PC-9 (cell line): ENCODE measurements around the gene JOSD2.

Experiments
- CTCF ChIP-seq: fragments of 200-600 bp; sonication (generic); conservative IDR thresholded peaks from 2 replicates; pipeline ENCODE4 v1.6.1; 2017; ENCODE audit warnings: mixed run types, antibody characterized with exemption, mild to moderate bottlenecking, moderate library complexity
- EZH2 ChIP-seq: fragments of 200-600 bp; sonication (generic); IDR thresholded peaks from 2 replicates; pipeline ENCODE4 v1.8.0; 2017; ENCODE audit warnings: antibody characterized with exemption, low read depth

DNA sequence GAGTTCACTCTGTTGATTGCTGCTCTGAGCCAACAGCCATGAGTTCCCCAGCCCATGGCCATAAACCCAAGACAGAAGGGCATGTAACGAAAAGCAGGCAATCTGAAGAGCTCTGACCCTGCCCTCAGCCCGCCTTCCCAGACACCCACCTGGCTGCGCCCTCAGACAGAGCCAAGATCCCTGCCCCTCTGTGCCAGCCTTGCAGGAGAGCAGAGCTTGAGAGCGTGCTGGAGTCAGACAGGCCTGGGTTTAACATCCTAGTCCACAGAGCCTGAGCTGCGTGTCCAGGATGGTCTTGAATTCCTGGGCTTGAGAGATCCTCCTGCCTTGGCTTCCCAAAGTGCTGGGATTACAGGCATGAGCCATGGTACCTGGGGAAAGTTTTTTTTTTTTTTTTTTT, 53.7 kb downstream of the JOSD2 start:
- no peak for TF ChIP-seq CTCF
- no peak for TF ChIP-seq EZH2
